Activated B cell treated with CpG ODN at 0.5 μM for 24 hours (primary cell): Measurements from ENCODE around the gene EEFSEC. TPM values are rescaled to one million over a fixed set of nuclear protein-coding genes. Genes with fewer than 3 reads are reported as not detected.

ENCODE experiments used
- ATAC-seq: fragments of 200-7000 bp; cut with Tn5 transposase; one replicate; pipeline ENCODE4 v1.10.0; 2021; ENCODE audit warnings: low read depth, mild to moderate bottlenecking, moderate library complexity
- CTCF ChIA-PET: fragments of 350-600 bp; sonication (Branson Sonifier 250); formaldehyde crosslinking; loops from one replicate; lab custom pipeline; 2021; ENCODE audit warnings: antibody characterized with exemption; lab: Charles Lee
- POLR2A ChIA-PET: fragments of 350-600 bp; sonication (Branson Sonifier 250); formaldehyde crosslinking; loops from one replicate; lab custom pipeline; 2021; ENCODE audit warnings: antibody characterized with exemption; lab: Charles Lee
- DNase-seq: peaks from one replicate; pipeline ENCODE4 v3.0.0; 2022
- H3K27ac Mint-ChIP-seq: one replicate; pipeline ENCODE4 v1.8.0; 2020; ENCODE audit warnings: mixed read lengths
- H3K27me3 Mint-ChIP-seq: one replicate; pipeline ENCODE4 v1.8.0; 2021; ENCODE audit warnings: mixed read lengths
- H3K36me3 Mint-ChIP-seq: one replicate; pipeline ENCODE4 v1.8.0; 2021; ENCODE audit warnings: low read depth, mixed read lengths
- H3K4me1 Mint-ChIP-seq: one replicate; pipeline ENCODE4 v1.8.0; 2021; ENCODE audit warnings: mixed read lengths
- H3K4me3 Mint-ChIP-seq: one replicate; pipeline ENCODE4 v1.8.0; 2020; ENCODE audit warnings: mild to moderate bottlenecking, mixed read lengths
- H3K9me3 Mint-ChIP-seq: one replicate; pipeline ENCODE4 v1.8.0; 2020; ENCODE audit warnings: mixed read lengths
- intact Hi-C: fragments of 100-400 bp; cut with micrococcal nuclease; formaldehyde crosslinking; loops from one replicate; pipeline ENCODE4 v1.15.1; 2024
- total RNA-seq: library from RNA; stranded (reverse); gene quantifications from 2 replicates; pipeline ENCODE4 v1.2.3, GENCODE V29; 2022
- TF ChIP-seq, protein P1 (sequence below): fragments of 200-600 bp; IDR thresholded peaks from one replicate; pipeline ENCODE4 v1.8.0; 2022; ENCODE audit warnings: antibody characterized with exemption, mild to moderate bottlenecking

EEFSEC gene
- total RNA-seq, 1 donor from 2014 or later, result 20.0 TPM

DNA sequence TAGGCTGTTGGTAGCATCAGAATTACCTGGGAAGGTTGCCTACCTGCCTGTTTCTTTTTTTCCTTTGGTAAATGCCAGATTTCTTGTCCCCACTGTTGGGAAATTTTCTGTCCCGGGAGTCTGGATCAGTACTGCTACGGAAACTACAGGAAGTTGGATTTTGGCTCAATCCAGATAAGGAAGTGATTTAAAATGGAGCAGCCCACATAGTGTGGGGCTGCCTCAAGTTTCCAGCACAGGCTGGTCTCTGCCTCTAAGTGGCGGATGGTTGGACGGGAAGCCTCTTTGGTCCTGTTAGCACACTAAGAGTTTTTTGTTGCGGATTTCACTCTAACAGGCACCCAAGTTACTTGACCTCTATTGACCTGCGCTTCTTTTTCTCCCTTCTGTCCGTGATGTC lies 54.7 kb downstream of the EEFSEC start:
- no peaks in the 10 kb centered on the region for H3K9me3 Mint-ChIP-seq
- intact Hi-C loops, result no loop called here
- H3K36me3 Mint-ChIP-seq, result peaks cover 4% of the 10 kb centered on the region
- no peak overlapping the region for H3K27ac Mint-ChIP-seq
- CTCF ChIA-PET, result no interaction called here
- TF ChIP-seq, protein P1, sequence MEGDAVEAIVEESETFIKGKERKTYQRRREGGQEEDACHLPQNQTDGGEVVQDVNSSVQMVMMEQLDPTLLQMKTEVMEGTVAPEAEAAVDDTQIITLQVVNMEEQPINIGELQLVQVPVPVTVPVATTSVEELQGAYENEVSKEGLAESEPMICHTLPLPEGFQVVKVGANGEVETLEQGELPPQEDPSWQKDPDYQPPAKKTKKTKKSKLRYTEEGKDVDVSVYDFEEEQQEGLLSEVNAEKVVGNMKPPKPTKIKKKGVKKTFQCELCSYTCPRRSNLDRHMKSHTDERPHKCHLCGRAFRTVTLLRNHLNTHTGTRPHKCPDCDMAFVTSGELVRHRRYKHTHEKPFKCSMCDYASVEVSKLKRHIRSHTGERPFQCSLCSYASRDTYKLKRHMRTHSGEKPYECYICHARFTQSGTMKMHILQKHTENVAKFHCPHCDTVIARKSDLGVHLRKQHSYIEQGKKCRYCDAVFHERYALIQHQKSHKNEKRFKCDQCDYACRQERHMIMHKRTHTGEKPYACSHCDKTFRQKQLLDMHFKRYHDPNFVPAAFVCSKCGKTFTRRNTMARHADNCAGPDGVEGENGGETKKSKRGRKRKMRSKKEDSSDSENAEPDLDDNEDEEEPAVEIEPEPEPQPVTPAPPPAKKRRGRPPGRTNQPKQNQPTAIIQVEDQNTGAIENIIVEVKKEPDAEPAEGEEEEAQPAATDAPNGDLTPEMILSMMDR, result no peak
- H3K4me1 Mint-ChIP-seq, result no peaks in the 10 kb centered on the region
- H3K27me3 Mint-ChIP-seq, result no peaks in the 10 kb centered on the region
- DNase-seq (no peak), ATAC-seq (no peak)
- POLR2A ChIA-PET, result no interaction called here
- H3K4me3 Mint-ChIP-seq, result no peak overlapping the region

DNA sequence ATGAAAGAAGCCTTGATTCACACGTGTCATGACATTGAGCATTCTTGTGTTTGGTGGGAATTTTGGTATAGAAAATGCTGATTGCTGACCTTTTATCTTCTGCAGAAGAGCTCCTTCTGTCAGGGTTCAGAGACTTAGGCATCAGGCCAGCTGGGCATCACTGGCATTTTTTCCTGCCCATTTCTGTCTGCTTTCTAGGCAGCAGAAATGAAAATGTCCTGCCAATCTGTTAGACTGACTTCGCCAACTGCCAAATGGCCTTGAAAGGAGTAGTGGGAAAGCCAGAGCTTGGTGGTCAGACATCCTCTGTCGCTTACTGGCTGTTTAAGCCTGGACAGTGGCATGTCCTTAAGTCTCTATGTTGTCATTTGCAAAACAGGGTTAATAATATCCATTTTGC lies 57.4 kb downstream of the EEFSEC start:
- no peak overlapping the region for H3K4me3 Mint-ChIP-seq
- CTCF ChIA-PET, result no interaction called here
- POLR2A ChIA-PET, result no interaction called here
- H3K27ac Mint-ChIP-seq, result no peak overlapping the region
- DNase-seq, result no peak
- no peaks in the 10 kb centered on the region for H3K36me3 Mint-ChIP-seq
- peaks cover 2% of the 10 kb centered on the region for H3K4me1 Mint-ChIP-seq
- TF ChIP-seq, protein P1, result no peak
- ATAC-seq, result no peak
- intact Hi-C loops, result no loop called here
- no peaks in the 10 kb centered on the region for H3K9me3 Mint-ChIP-seq
- H3K27me3 Mint-ChIP-seq, result no peaks in the 10 kb centered on the region

DNA sequence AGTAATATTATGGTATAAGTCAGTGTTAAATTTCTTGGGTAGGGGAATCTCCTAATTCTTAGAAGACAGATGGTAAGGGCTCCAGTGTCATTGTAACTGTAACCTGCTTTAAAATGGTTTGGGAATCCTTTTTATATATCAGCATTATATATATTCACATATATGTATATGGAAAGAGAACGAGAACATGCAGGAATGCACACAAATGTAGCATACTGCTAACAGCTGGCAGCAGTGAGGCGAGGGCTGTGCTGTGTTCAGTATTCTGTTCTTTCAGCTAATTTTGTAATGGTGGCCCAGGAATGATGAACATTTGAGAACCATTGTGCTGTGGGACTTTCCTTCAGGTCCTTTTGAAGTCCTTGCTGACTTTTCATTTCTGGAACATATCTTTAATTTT lies 60.8 kb downstream of the EEFSEC start:
- CTCF ChIA-PET, result no interaction called here
- Mint-ChIP-seq H3K27me3 (no peaks in the 10 kb centered on the region), H3K4me1 (peaks cover 7% of the 10 kb centered on the region), H3K36me3 (peaks cover 9% of the 10 kb centered on the region), H3K27ac (no peak overlapping the region), H3K4me3 (no peak overlapping the region), H3K9me3 (no peaks in the 10 kb centered on the region)
- DNase-seq (no peak), ATAC-seq (no peak)
- POLR2A ChIA-PET, result no interaction called here
- intact Hi-C loops, result no loop called here
- TF ChIP-seq, protein P1, result no peak

DNA sequence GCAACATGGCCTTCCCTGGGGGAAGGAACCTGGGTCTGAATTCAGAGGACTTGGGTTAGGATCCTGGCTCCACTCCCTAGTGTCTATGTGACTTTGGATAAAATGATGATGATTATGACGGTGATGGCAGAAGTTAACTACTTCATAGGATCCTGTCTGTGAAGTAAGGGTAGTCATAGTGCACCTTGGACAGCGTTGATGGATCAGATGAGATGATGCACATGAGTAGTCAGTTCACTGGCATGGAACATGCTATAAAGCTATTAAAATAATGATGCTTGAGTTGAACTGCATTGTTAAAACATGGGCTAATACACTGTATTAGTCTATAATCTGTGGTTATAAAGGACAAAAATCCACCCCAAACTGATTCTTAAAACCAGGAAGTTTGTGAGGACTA lies 62.0 kb downstream of the EEFSEC start:
- POLR2A ChIA-PET, result no interaction called here
- Mint-ChIP-seq H3K4me3 (no peak overlapping the region), H3K4me1 (peaks cover 7% of the 10 kb centered on the region), H3K27me3 (no peaks in the 10 kb centered on the region), H3K36me3 (peaks cover 16% of the 10 kb centered on the region), H3K27ac (no peak overlapping the region), H3K9me3 (no peaks in the 10 kb centered on the region)
- CTCF ChIA-PET, result no interaction called here
- ATAC-seq (no peak), DNase-seq (no peak)
- TF ChIP-seq, protein P1, result no peak
- intact Hi-C loops, result no loop called here

DNA sequence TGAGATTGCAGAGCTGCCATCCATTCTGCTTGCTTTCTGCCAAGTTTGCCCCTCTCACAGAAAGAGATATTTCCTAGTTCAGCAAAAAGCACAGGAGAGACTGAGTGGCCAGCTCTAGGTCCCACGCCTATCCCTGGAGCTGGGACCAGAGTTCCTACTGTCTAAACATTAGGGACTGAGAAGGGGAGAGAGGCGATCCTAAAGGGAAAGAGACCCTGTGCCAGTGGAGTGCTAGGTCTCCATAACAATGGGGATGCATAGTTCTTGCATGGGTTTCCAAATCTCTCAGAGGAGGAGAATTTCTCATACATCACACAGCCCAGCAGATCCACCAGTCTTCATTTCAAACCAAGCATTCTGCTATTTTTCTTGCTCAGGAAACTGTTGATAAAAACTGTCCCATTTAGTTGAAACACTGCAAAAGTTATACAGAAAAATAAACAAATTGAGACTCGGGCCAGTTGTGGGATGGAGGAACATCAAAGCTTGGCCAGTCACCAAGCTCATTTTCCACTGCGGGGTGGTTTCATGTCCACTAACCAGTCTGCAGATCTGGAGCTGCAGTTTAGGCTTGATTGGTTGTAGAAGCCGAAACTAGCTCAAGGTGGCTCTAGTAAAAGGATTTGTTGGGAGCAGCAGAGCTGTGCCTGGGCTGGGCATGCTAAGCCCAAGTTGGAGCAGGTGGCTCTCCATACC lies 62.7 kb downstream of the EEFSEC start:
- no peak overlapping the region for H3K27ac Mint-ChIP-seq
- DNase-seq (no peak), ATAC-seq (no peak)
- intact Hi-C loops, result no loop called here
- H3K9me3 Mint-ChIP-seq, result peaks cover 5% of the 10 kb centered on the region
- TF ChIP-seq, protein P1, result no peak
- CTCF ChIA-PET, result no interaction called here
- peaks cover 7% of the 10 kb centered on the region for H3K4me1 Mint-ChIP-seq
- H3K36me3 Mint-ChIP-seq, result peaks cover 22% of the 10 kb centered on the region
- POLR2A ChIA-PET, result no interaction called here
- H3K4me3 Mint-ChIP-seq, result no peak overlapping the region
- no peaks in the 10 kb centered on the region for H3K27me3 Mint-ChIP-seq
